GM12875 (cell line): Measurements from ENCODE around the gene VAV3.
"Not testable (repeated sequence)": the region's sequence is repeated elsewhere in the genome, so short reads cannot be mapped to it uniquely, and the experiment has no call there.

ENCODE experiments used
- H3K4me3 ChIP-seq: one replicate; pipeline ENCODE4 v1.5.1; 2011; ENCODE audit warnings: low read depth, low read length, control low read depth
- CTCF ChIP-seq: IDR thresholded peaks from 2 replicates; pipeline ENCODE4 v1.5.1; 2011; ENCODE audit warnings: low read depth, mild to moderate bottlenecking, control low read depth, inconsistent platforms, low read length, moderate library complexity, borderline replicate concordance; ENCODE audit not compliant: insufficient read depth

VAV3 gene

GRCh38 chr1:107727866-107728265 lies 237.1 kb downstream of the VAV3 start:
- no peak for TF ChIP-seq CTCF
- H3K4me3 ChIP-seq = no peak overlapping the region

GRCh38 chr1:107726860-107727259 lies 238.1 kb downstream of the VAV3 start:
- H3K4me3 ChIP-seq = no peak overlapping the region
- no peak for TF ChIP-seq CTCF

DNA sequence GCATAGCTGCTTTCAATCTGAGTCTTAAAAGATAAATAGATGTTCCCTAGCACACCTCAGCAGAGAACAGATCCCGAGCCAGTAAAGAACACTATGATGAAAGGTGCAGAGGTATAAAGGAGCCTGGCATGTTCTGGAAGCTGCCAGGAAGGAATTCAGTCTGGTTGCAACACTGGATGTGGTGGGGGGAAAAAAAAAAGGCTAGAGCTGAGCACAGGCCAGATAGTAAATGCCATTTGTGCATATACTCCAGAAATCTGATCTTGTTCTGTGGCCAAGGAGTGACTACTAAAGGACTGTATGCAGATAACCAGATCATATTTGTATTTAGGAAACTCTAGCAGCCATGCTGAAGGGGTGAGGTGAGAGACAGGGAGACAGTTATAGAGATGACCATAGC lies 240.3 kb downstream of the VAV3 start:
- no peak overlapping the region for H3K4me3 ChIP-seq
- no peak for TF ChIP-seq CTCF

GRCh38 chr1:107720210-107720609 lies 244.8 kb downstream of the VAV3 start:
- not testable (repeated sequence) for H3K4me3 ChIP-seq

- TF ChIP-seq CTCF = no peak
- no peak overlapping the region for H3K4me3 ChIP-seq
Observed at GRCh38 chr1:107710005-107710404, 255.0 kb downstream of the VAV3 start.

DNA sequence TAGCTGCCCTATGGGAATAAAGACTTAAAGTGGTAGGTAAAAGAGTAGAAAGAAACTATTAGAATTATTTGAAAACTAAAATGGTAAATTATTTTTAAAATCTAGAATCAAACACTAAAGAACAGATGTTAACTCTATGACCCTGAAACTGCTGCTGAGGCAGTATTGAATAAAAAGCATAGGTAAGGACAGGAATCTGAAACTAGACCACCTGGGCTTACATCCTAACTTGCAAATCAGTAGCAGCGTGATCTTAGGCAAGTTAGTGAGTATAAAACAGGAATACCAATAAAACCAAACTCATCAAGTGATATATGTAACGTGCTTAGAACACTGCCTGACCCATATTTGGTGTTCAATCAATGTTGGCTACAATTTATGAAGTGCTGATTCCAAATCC lies 257.9 kb downstream of the VAV3 start:
- no peak overlapping the region for H3K4me3 ChIP-seq
- TF ChIP-seq CTCF = no peak

DNA sequence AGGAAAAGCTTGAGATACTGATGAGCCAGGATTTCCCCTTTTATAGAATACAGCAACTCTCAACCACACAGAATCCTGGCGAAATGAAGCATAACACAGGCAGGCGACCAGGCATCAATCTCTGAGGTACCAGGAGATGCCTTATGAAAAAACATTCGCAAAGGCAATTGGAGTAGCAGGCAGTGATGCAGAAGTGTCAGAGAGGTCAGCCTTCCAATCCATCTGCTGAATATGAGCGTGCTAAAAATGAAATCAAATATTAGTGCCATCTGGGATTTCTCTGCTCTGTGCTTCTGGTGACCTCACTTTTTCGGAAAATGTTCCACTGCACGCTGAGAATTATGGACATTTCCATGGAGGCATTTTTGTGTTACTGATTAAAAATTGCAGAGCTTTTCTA lies 258.8 kb downstream of the VAV3 start:
- H3K4me3 ChIP-seq = no peak overlapping the region
- TF ChIP-seq CTCF = no peak

- no peak overlapping the region for H3K4me3 ChIP-seq
- TF ChIP-seq CTCF = no peak
Observed at GRCh38 chr1:107704911-107705310, 260.1 kb downstream of the VAV3 start.
